ENCODE results near the gene TRA2B.

GRCh38 chr3:185914911-185915629 is 22.7 kb downstream of the TRA2B start:
- TF ChIP-seq CSRNP3 (CRISPR knock-in tag; IDR thresholded peaks at IDR 0.05) = no peak
- TF ChIP-seq ZFP30 (CRISPR knock-in tag; IDR thresholded peaks at IDR 0.05) = no peak
- TF ChIP-seq ZFP3 (CRISPR knock-in tag; IDR thresholded peaks at IDR 0.05) = no peak
